Skeletal muscle satellite cell (primary cell): ENCODE data around the gene FUT7.

Source experiments
- H3K27me3 ChIP-seq: 2 replicates; pipeline ENCODE4 v1.7.0; 2013; ENCODE audit warnings: low read length; ENCODE audit not compliant: control insufficient read depth, insufficient read depth
- H3K36me3 ChIP-seq: 2 replicates; pipeline ENCODE4 v1.7.0; 2013; ENCODE audit warnings: mild to moderate bottlenecking, control low read depth, low read length; ENCODE audit not compliant: insufficient read depth
- H3K4me1 ChIP-seq: 2 replicates; pipeline ENCODE4 v1.7.0; 2013; ENCODE audit warnings: low read length; ENCODE audit not compliant: control insufficient read depth, insufficient read depth
- H3K4me2 ChIP-seq: 2 replicates; pipeline ENCODE4 v1.7.0; 2013; ENCODE audit warnings: mild to moderate bottlenecking, low read length
- H3K4me3 ChIP-seq: 2 replicates; pipeline ENCODE4 v1.7.0; 2013; ENCODE audit warnings: low read length
- H3K9ac ChIP-seq: 2 replicates; pipeline ENCODE4 v1.7.0; 2013; ENCODE audit warnings: mild to moderate bottlenecking, low read depth, low read length, moderate library complexity
- H3K9me3 ChIP-seq: replicated peaks from 2 replicates; pipeline ENCODE4 v1.7.0; 2013; ENCODE audit warnings: mild to moderate bottlenecking, control low read depth, low read length

The FUT7 gene

GRCh38 chr9:136997830-136998234, 34.1 kb downstream of the FUT7 start:
- Histone ChIP-seq H3K4me2 (no peak overlapping the region), H3K9me3 (no peaks in the 10 kb centered on the region), H3K4me1 (peaks cover 61% of the 10 kb centered on the region), H3K9ac (no peak overlapping the region), H3K4me3 (no peak overlapping the region), H3K36me3 (no peaks in the 10 kb centered on the region), H3K27me3 (no peaks in the 10 kb centered on the region)

- H3K4me3 ChIP-seq, result no peak overlapping the region
- H3K27me3 ChIP-seq, result no peaks in the 10 kb centered on the region
- H3K4me2 ChIP-seq, result no peak overlapping the region
- peaks cover 62% of the 10 kb centered on the region for H3K4me1 ChIP-seq
- H3K9me3 ChIP-seq, result no peaks in the 10 kb centered on the region
- H3K36me3 ChIP-seq, result no peaks in the 10 kb centered on the region
- H3K9ac ChIP-seq, result no peak overlapping the region
These were observed 34.5 kb downstream of the FUT7 start for GRCh38 chr9:136997371-136997770.

GRCh38 chr9:136996361-136997292, 35.3 kb downstream of the FUT7 start, which contains the start of gene CLIC3:
CLIC3 (minus strand) TSS chr9:136996568; CDS start chr9:136996543, 25 bp downstream.
- peak within 1 kb of the TSS; percentile 52 for H3K9ac ChIP-seq

GRCh38 chr9:136995772-136996311, 36.0 kb downstream of the FUT7 start:
- Histone ChIP-seq H3K4me3 (peak overlapping the region; percentile 55), H3K9me3 (no peaks in the 10 kb centered on the region), H3K36me3 (no peaks in the 10 kb centered on the region), H3K27me3 (no peaks in the 10 kb centered on the region), H3K4me1 (peaks cover 62% of the 10 kb centered on the region), H3K9ac (peak overlapping the region; percentile 52), H3K4me2 (peak overlapping the region; percentile 80)

More at GRCh38 chr9:136996361-136997292, 35.3 kb downstream of the FUT7 start, which contains the start of gene CLIC3:
- H3K9me3 ChIP-seq, result no peaks in the 10 kb centered on the region
- H3K4me1 ChIP-seq, result peaks cover 62% of the 10 kb centered on the region
- H3K4me3 ChIP-seq, result peak within 1 kb of the TSS; percentile 55
- peak within 1 kb of the TSS; percentile 80 for H3K4me2 ChIP-seq
- no peaks in the 10 kb centered on the region for H3K36me3 ChIP-seq
- no peaks in the 10 kb centered on the region for H3K27me3 ChIP-seq

- Histone ChIP-seq H3K4me1 (peaks cover 59% of the 10 kb centered on the region), H3K9ac (no peak overlapping the region), H3K36me3 (no peaks in the 10 kb centered on the region), H3K9me3 (no peaks in the 10 kb centered on the region), H3K4me3 (no peak overlapping the region), H3K4me2 (peak overlapping the region; percentile 80), H3K27me3 (no peaks in the 10 kb centered on the region)
These were observed 36.5 kb downstream of the FUT7 start for GRCh38 chr9:136995362-136995761.

- Histone ChIP-seq H3K4me1 (peaks cover 53% of the 10 kb centered on the region), H3K9me3 (no peaks in the 10 kb centered on the region), H3K4me2 (peak overlapping the region; percentile 80), H3K4me3 (no peak overlapping the region), H3K9ac (no peak overlapping the region), H3K36me3 (no peaks in the 10 kb centered on the region), H3K27me3 (no peaks in the 10 kb centered on the region)
These were observed 37.0 kb downstream of the FUT7 start for GRCh38 chr9:136994888-136995230.

- Histone ChIP-seq H3K4me3 (no peak overlapping the region), H3K27me3 (no peaks in the 10 kb centered on the region), H3K4me2 (peak overlapping the region; percentile 92), H3K9me3 (no peaks in the 10 kb centered on the region), H3K4me1 (peaks cover 52% of the 10 kb centered on the region), H3K36me3 (no peaks in the 10 kb centered on the region), H3K9ac (no peak overlapping the region)
These were observed 37.6 kb downstream of the FUT7 start for GRCh38 chr9:136994180-136994887.

- Histone ChIP-seq H3K9ac (peak overlapping the region; percentile 78), H3K4me1 (peaks cover 47% of the 10 kb centered on the region), H3K27me3 (no peaks in the 10 kb centered on the region), H3K4me3 (peak overlapping the region; percentile 88), H3K4me2 (peak overlapping the region; percentile 92), H3K36me3 (no peaks in the 10 kb centered on the region), H3K9me3 (no peaks in the 10 kb centered on the region)
These were observed 39.0 kb downstream of the FUT7 start for GRCh38 chr9:136992819-136993369.

- Histone ChIP-seq H3K36me3 (no peaks in the 10 kb centered on the region), H3K4me3 (peak within 1 kb of the TSS; percentile 88), H3K4me1 (peaks cover 40% of the 10 kb centered on the region), H3K9me3 (no peaks in the 10 kb centered on the region), H3K4me2 (peak within 1 kb of the TSS; percentile 92), H3K27me3 (no peaks in the 10 kb centered on the region), H3K9ac (peak within 1 kb of the TSS; percentile 78)
These were observed 39.7 kb downstream of the FUT7 start, which contains the start of gene PAXX for GRCh38 chr9:136991993-136992818. PAXX (plus strand) TSS chr9:136992422; CDS start chr9:136992444, 22 bp downstream.

GRCh38 chr9:136990242-136990911, 41.5 kb downstream of the FUT7 start:
- no peak overlapping the region for H3K4me3 ChIP-seq
- H3K36me3 ChIP-seq, result no peaks in the 10 kb centered on the region
- H3K4me1 ChIP-seq, result peaks cover 22% of the 10 kb centered on the region
- no peak overlapping the region for H3K4me2 ChIP-seq
- no peaks in the 10 kb centered on the region for H3K27me3 ChIP-seq
- no peak overlapping the region for H3K9ac ChIP-seq
- H3K9me3 ChIP-seq, result no peaks in the 10 kb centered on the region
